ENCODE results near the gene ANKS3. TPM values are rescaled to one million over a fixed set of nuclear protein-coding genes. Genes with fewer than 3 reads are reported as not detected.
"Not testable (repeated sequence)": the region's sequence is repeated elsewhere in the genome, so short reads cannot be mapped to it uniquely, and the experiment has no call there.

Gene ANKS3
- total RNA-seq, 4 donors from 2014 or later = 10.4 to 28.8 (median 17.4) TPM

DNA sequence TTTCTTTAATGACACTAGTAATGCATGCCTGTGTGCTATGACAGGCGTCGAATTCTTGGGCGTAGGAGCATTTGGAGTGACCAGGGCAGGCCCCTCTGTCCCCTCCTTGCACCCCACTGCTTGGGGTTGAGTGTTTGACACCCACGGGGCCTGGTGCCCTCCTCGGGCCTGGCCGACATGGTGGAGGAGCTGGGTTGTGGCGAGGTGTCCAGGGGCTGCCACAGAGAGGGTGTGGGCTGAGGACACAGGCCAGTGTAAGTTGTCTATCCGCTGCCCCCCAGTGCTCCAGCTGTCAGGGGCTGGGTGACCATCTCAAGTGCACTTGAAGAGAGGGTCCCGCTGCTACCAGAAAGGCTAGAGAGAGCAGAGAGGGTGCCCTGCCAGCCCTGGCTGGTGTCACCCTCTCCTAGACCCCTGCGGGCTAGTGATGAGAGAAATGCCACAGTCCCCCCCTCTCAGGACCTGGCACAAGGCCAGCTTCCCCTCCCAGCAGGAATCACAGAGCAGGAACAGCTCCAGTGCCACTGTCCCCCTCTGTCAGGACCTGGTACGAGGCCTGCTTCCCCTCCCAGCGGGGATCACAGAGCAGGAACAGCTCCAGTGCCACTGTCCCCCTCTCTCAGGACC lies 79.0 kb downstream of the ANKS3 start:
- DNase-seq (ENCODE audit: low spot score in 2 of 2) = no peak
- no peak overlapping the region for H3K4me3 ChIP-seq (ENCODE audit: low read depth, poor library complexity, severe bottlenecking)
- 87 to 93% methylated on average over 10 to 11 of the region's 12 CpGs for WGBS, 2 donors
- no peak for TF ChIP-seq POLR2A (IDR thresholded peaks at IDR 0.05)
- no peak for TF ChIP-seq CTCF (IDR thresholded peaks at IDR 0.05)
- intact Hi-C loops (cut with DNase I; ENCODE audit: low total_unique reads) = no loop called here

GRCh38 chr16:4654011-4654963 lies 79.8 kb downstream of the ANKS3 start:
- TF ChIP-seq POLR2A (IDR thresholded peaks at IDR 0.05) (no peak), CTCF (IDR thresholded peaks at IDR 0.05) (no peak)
- no peak for DNase-seq (ENCODE audit: low spot score in 2 of 2)
- WGBS, 2 donors = 88 to 89% methylated on average over 16 of the region's 16 CpGs
- intact Hi-C loops (cut with DNase I; ENCODE audit: low total_unique reads) = no loop called here
- no peak overlapping the region for H3K4me3 ChIP-seq (ENCODE audit: low read depth, poor library complexity, severe bottlenecking)

- WGBS, 2 donors = 90 to 93% methylated on average over 19 to 25 of the region's 25 CpGs
- TF ChIP-seq POLR2A (IDR thresholded peaks at IDR 0.05) (no peak), CTCF (IDR thresholded peaks at IDR 0.05) (no peak)
Measured at GRCh38 chr16:4652561-4652960, 81.5 kb downstream of the ANKS3 start.

GRCh38 chr16:4651827-4652226 lies 82.2 kb downstream of the ANKS3 start:
- DNase-seq (ENCODE audit: low spot score in 2 of 2) = no peak
- TF ChIP-seq CTCF (IDR thresholded peaks at IDR 0.05) = no peak
- WGBS, 2 donors = 84 to 93% methylated on average over 13 of the region's 13 CpGs
- intact Hi-C loops (cut with DNase I; ENCODE audit: low total_unique reads) = no loop called here
- H3K4me3 ChIP-seq (ENCODE audit: low read depth, poor library complexity, severe bottlenecking) = no peak overlapping the region

More at GRCh38 chr16:4652561-4652960, 81.5 kb downstream of the ANKS3 start:
- DNase-seq (ENCODE audit: low spot score in 2 of 2) = no peak
- intact Hi-C loops (cut with DNase I; ENCODE audit: low total_unique reads) = no loop called here
- no peak overlapping the region for H3K4me3 ChIP-seq (ENCODE audit: low read depth, poor library complexity, severe bottlenecking)

- intact Hi-C loops (cut with DNase I; ENCODE audit: low total_unique reads); DNase-seq (ENCODE audit: low spot score in 2 of 2); H3K4me3 ChIP-seq (ENCODE audit: low read depth, poor library complexity, severe bottlenecking): not testable (repeated sequence)
- WGBS, 2 donors = 87% methylated on average over 15 of the region's 15 CpGs
Measured at GRCh38 chr16:4650443-4651074, 83.5 kb downstream of the ANKS3 start.
